Measurements from ENCODE around the gene TIMP3.

TIMP3 gene

DNA sequence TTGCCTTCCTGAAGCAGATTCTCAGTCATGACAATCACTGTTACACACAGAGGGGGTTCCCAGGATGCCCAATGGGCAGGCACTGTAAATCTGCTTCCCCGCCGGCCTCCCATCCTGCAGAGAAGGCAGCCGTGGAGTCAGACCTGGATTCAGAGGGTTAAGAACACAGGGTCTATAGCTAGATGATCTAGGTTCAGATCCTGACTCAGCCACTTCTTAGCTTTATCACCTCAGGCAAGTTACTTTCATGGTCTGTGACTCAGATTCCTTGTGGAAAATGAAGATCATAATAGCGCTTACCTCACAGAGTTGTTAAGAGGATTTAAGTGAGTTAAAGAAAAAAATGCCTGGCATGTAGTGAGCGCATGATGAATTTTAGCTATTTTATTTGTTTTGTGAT lies 95.9 kb downstream of the TIMP3 start:
- no peak for DNase-seq

DNA sequence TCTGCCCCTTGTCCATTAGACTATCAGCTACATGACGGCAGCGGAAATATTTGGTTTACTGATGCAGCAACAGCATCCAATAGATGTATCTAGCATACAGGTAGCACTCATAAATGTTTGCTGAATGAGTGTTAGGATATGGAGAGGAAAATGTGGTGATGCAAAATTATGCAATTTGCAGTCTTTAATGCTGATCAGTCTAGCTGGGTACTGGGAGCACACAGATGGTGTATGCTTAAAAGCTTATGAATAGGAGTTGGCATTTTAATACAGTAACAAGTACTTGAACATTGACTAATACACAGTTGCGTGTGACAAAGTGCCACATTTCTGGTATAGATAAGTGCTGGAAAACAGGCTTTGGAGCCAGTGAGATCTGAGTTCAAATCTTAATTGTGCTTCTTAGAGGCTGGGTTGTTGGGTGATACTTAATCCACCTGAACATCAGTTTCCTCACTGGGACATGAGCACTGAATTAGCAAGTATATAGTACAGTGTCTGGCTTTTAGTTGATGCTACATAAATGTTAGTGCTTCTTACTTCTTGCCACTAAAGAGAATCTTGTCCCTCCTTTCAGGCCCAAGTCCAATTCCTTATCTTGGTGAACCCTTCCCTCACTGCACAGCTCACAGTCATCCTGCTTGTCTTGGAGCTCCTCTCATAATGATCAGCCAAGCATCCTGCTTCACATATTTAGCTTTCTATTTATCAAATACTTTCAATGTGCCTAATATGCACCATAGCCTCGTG lies 99.6 kb downstream of the TIMP3 start:
- no peak for DNase-seq

DNA sequence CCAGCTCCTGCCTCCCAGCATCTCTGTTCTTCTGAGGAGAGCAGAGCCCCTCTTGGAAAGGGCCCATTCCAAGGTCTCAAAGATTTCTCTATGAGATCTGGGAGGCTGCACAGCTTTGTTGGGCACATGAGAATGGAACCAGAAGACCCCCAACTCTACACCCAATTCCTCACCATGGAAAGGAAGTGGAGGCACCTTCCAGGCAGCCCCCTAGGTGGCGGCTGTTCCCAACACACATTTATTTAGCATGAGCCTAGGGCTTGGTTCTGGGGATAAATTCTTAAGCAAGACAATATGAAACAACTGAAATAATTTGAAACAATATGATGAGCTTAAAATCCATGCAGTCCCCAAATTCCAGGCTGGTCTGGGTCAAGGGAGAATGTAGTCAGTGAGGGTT lies 100.4 kb downstream of the TIMP3 start:
- no peak for DNase-seq

DNA sequence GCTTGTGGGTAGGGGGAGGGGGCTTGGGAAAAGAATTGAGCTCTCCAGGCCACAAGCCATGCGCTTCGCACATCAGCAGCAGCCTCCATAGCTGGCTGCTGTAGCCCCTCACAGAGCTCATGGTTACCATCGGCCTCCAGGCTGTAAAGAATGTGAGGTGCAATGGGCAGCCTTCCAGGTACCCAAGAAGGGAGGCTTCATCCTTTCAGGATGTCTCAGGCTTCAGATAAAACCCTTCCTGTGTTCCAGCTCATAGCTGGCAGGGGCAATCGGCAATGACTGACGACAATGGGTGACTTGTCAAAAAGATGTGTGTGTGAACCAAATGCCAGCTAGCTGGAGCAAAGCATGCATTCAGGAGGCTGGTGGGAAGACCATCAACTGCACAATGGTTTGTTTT lies 102.0 kb downstream of the TIMP3 start:
- no peak for DNase-seq

DNA sequence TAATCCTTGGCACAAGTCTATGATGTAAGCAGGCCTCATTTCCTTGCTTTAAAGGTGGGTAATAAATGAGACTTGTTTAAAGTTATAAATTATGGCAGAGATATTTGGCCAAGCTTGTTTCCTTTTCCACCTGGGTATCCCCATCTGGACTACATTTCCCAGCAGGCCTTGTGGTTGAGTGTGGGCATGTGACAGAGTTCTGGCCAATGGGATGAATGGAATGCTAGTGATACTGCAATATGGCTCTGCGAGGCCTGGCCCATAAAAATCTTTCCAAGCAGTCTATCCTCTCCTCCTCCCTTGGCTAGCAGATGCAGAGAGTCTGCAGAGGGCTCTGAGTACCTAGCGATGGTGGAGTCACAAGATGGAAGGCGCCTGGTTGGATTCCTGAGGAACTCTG lies 102.5 kb downstream of the TIMP3 start:
- no peak for DNase-seq

DNA sequence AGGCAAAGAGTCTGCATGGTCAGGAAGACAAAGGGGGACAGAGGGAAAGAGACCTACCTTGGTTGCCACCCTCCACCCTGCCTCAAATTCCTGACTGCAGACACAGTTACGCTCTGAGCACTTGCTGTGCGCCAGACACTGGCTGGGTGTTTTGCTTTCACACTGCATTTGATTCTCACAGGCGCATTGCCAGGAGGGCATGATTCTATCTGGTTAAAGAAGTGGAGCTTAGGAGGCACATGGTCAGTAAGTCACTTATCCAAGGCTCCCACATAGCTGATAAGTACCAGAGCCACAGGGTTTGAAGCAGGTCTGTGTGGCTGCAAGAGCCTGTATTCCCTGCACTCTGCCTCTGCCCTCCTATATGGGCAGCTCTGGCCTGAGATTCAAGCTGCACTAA lies 103.9 kb downstream of the TIMP3 start:
- no peak for DNase-seq

DNA sequence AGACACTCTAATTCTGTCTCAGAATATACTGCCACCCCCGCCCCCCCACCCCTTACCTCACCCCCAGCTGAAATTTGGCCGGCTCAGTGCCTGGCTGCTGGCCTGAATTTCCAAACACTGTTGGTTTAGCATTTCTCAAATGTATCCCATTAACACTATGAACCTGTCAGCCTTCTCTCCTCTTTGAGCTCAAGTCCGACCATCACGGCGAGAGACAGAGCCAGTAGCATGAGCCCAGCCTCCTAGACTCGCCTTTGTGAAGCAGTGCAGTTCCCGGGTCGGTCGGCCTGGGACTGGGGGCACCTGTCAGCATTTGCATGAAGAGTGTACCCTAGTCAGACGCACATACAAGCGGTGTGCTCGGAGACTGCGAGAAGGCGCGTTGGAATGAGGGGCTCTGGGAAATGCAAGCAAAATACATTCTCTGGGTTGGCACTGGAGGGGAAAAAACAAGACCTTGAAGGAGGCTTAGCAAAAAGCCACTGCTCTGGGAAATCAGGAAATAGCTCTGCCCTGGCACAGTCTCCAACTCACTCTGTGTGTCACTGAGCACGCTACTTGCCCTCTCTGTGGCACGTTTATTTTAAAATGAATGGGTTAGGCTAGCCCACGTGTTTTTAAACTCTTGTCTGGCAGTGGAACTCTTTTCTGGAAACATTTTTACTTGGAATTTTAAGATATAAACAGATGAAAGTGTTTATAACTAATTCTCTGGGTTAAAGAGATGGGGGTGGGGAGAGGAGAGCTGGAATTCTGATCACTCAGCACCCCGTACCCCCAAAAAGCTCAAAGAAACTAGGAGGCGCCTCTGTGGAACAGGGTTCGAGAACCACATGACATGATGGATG lies 108.3 kb downstream of the TIMP3 start:
- DNase-seq: no peak

DNA sequence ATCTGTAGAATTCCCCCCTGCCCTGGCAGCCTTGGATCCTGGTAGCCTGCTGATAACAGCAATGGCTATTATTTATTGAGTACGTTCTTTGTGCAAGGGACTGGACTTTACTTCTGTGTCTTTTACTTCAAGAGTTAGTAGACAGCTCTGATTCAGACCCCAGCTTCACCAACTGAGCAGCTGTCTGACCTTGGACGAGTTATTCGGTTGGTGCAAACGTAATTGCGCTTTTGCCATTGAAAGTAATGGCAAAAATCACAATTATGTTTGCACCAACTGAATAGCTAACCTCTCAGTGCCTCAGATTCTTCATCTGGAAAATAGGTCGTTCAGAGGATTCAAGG lies 108.9 kb downstream of the TIMP3 start:
- DNase-seq: no peak

DNA sequence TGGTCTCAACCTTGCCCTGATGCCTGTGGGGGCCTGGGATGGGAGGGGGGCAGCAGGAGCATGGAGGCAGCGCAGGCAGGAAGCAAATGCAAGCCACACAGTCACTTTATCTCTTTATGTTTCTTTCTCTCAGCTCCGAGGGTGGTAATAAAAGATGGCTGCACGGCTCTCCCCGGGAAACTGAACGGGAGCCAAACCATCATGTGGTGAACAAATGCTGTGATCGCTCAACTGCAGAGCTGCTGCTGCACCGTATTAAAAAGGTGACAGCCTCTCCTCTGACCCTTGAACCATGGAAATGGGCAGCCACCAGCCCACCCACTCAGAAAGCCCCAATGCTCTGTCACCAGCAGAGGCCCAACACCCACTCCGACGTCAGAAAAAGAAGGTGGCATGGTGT lies 110.0 kb downstream of the TIMP3 start:
- DNase-seq: no peak

Data from NCI-H1694 (cell line).